ENCODE data around the gene PTPRB. TPM values are rescaled to one million over a fixed set of nuclear protein-coding genes. Genes with fewer than 3 reads are reported as not detected.
A peak's percentile ranks its signal among the peaks of the same experiment; 100 is the strongest.

PTPRB gene
- total and polyA plus RNA-seq, 12 donors: 13.6 to 49.0 (median 36.8) TPM

DNA sequence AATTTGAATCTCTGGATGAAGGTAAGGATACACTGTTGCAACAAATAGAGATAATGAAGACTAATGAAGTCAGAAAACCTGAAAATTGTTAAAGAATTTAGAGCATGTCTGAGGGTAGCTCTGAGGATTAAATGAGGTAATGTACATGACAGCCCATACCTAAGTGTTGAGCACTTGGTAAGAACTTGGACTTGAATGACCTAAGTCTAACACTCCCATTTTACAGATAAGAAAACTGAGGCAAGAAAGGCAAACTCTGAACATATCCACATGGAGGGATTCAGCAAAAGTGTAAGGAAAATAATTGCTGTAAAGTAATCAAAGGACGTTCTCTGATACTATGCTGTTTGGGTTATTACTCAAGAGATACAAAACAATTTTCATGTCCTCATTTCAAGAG, 29.0 kb downstream of the PTPRB start:
- no peak for DNase-seq
- H3K27me3 ChIP-seq: peaks cover 0 to 49% (median 19%) of the 10 kb centered on the region in 7 donors
- WGBS, 2 donors: 62 to 71% methylated on average over 1 of the region's 1 CpG
- no peak for ATAC-seq
- TF ChIP-seq, protein P1, sequence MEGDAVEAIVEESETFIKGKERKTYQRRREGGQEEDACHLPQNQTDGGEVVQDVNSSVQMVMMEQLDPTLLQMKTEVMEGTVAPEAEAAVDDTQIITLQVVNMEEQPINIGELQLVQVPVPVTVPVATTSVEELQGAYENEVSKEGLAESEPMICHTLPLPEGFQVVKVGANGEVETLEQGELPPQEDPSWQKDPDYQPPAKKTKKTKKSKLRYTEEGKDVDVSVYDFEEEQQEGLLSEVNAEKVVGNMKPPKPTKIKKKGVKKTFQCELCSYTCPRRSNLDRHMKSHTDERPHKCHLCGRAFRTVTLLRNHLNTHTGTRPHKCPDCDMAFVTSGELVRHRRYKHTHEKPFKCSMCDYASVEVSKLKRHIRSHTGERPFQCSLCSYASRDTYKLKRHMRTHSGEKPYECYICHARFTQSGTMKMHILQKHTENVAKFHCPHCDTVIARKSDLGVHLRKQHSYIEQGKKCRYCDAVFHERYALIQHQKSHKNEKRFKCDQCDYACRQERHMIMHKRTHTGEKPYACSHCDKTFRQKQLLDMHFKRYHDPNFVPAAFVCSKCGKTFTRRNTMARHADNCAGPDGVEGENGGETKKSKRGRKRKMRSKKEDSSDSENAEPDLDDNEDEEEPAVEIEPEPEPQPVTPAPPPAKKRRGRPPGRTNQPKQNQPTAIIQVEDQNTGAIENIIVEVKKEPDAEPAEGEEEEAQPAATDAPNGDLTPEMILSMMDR (IDR thresholded peaks at IDR 0.05): no peak
- intact Hi-C loops (cut with DNase I): loop anchor here in 1 of 10 donors (10.0 kb wide), 1 partner anchor 57 kb away; no protein-coding TSS in a partner anchor
- H3K27ac ChIP-seq: peak overlapping the region in 9 of 10 donors; percentile 4 to 90 (median 84)
- H3K9me3 ChIP-seq: no peaks in the 10 kb centered on the region
- peak overlapping the region; percentile 42 to 69 (median 60) for H3K4me3 ChIP-seq
- peaks cover 0 to 26% (median 0%) of the 10 kb centered on the region in 9 donors for H3K36me3 ChIP-seq
- H3K4me1 ChIP-seq: peaks cover 0 to 49% (median 8%) of the 10 kb centered on the region in 9 donors

DNA sequence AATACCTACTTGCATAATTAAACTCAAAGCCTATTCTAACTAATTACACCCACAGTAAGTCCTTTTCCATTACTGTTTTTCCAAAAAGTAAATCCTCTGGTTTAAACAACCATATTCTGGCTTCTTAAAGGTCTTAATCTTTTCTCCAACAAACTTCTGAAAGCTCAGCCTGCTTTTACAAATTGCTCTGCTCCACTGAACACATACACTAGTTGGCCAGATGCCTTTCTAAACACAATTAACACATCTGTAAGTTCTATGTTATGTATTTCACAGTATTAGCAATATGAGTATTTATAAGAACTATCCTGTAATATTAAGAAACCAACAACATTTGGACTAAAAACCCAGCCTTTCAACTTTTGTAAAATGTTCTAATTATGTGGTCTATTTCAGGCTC, 30.1 kb downstream of the PTPRB start:
- peaks cover 0 to 49% (median 19%) of the 10 kb centered on the region in 7 donors for H3K27me3 ChIP-seq

DNA sequence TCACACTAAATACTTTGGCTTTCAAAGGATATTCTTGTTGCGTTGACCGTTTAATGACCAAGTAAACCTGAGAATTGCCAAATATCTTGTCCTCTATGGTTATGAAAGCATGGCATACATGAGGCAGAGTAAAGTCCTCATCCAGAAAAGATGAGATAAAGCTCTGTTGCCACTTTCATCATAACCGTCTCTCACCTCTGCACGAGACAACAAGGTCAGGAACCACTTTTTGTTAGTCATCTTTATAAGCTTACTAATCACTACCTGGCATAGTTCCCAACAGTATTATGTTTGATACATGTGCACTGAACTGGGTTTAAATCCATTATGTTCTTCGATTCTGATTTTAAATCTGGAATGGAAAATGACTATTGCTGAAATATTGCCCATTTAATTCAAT, 31.3 kb downstream of the PTPRB start:
- 65% methylated on average over 5 of the region's 5 CpGs for WGBS, 2 donors

More for the DNA sequence above, 30.1 kb downstream of the PTPRB start:
- peak overlapping the region in 8 of 10 donors; percentile 15 to 90 (median 84) for H3K27ac ChIP-seq
- DNase-seq: no peak
- intact Hi-C loops (cut with DNase I): loop anchor here in 1 of 10 donors (10.0 kb wide), 1 partner anchor 58 kb away; no protein-coding TSS in a partner anchor
- H3K9me3 ChIP-seq: no peaks in the 10 kb centered on the region
- peaks cover 0 to 49% (median 8%) of the 10 kb centered on the region in 9 donors for H3K4me1 ChIP-seq
- TF ChIP-seq, protein P1 (IDR thresholded peaks at IDR 0.05): no peak
- peaks cover 0 to 35% (median 0%) of the 10 kb centered on the region in 9 donors for H3K36me3 ChIP-seq
- H3K4me3 ChIP-seq: peak overlapping the region; percentile 7 to 69 (median 60)
- ATAC-seq: no peak

DNA sequence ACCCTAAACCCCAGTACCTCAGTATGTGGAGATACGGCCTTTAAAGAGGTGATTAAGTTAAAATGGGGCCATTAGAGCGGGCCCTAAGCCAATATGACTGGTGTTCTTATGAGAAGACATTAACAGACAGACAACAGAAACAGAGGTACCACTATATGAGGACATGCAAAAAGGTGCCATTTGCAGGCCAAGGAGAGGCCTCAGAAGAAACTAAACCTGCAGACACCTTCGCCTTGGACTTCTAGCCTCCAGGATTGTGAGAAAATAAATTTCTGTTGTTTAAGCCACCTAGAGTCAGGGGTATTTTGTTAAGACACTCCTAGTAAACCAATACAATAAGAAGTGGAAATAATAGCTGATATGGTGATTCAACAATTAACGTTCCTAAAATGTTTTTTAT, 32.6 kb downstream of the PTPRB start:
- WGBS, 2 donors: 85 to 86% methylated on average over 4 of the region's 4 CpGs

More for the DNA sequence above, 31.3 kb downstream of the PTPRB start:
- H3K27me3 ChIP-seq: peaks cover 0 to 39% (median 19%) of the 10 kb centered on the region in 7 donors
- H3K4me1 ChIP-seq: peaks cover 0 to 41% (median 7%) of the 10 kb centered on the region in 9 donors
- peaks cover 0 to 37% (median 0%) of the 10 kb centered on the region in 9 donors for H3K36me3 ChIP-seq
- peak overlapping the region in 5 of 10 donors; percentile 15 to 90 (median 84) for H3K27ac ChIP-seq
- H3K9me3 ChIP-seq: no peaks in the 10 kb centered on the region
- ATAC-seq (no peak), DNase-seq (no peak)
- TF ChIP-seq, protein P1 (IDR thresholded peaks at IDR 0.05): no peak
- intact Hi-C loops (cut with DNase I): loop anchor here in 1 of 10 donors (10.0 kb wide), 1 partner anchor 59 kb away; no protein-coding TSS in a partner anchor
- H3K4me3 ChIP-seq: peak overlapping the region; percentile 8 to 69 (median 60)

More for the DNA sequence above, 32.6 kb downstream of the PTPRB start:
- Histone ChIP-seq H3K27ac (peak overlapping the region in 2 of 10 donors; percentile 10 to 90), H3K36me3 (peaks cover 0 to 37% (median 0%) of the 10 kb centered on the region in 9 donors), H3K9me3 (no peaks in the 10 kb centered on the region), H3K4me1 (peaks cover 0 to 37% (median 4%) of the 10 kb centered on the region in 9 donors), H3K4me3 (peak overlapping the region in 7 of 10 donors; percentile 3 to 69 (median 62)), H3K27me3 (peaks cover 0 to 30% (median 19%) of the 10 kb centered on the region in 7 donors)
- intact Hi-C loops (cut with DNase I): loop anchor here in 1 of 10 donors (10.0 kb wide), 1 partner anchor 60 kb away; no protein-coding TSS in a partner anchor
- DNase-seq (no peak), ATAC-seq (no peak)
- TF ChIP-seq, protein P1 (IDR thresholded peaks at IDR 0.05): no peak
